Measurements from ENCODE around the gene NRSN1.

Gene NRSN1

GRCh38 chr6:24125980-24126379, at the start of gene NRSN1:
TSS of gene NRSN1 (plus strand) at chr6:24126215. CDS start at chr6:24134328, 8,113 bp downstream.
- no peaks in the 10 kb centered on the region for H3K36me3 ChIP-seq (ENCODE audit: control insufficient read depth in 5 of 5, insufficient read depth in 5 of 5, low read length in 5 of 5)
- H3K9ac ChIP-seq (ENCODE audit: low read length in 5 of 5) = no peak within 1 kb of the TSS
- peaks cover 0 to 3% (median 0%) of the 10 kb centered on the region in 5 donors for H3K4me1 ChIP-seq (ENCODE audit: control insufficient read depth in 5 of 5, insufficient read depth in 5 of 5, low read length in 5 of 5)
- H3K4me3 ChIP-seq (ENCODE audit: low read depth in 1 of 5, low read length in 5 of 5) = no peak within 1 kb of the TSS
- no peak within 1 kb of the TSS for H3K27ac ChIP-seq (ENCODE audit: low read depth, low read length)
- no peaks in the 10 kb centered on the region for H3K9me3 ChIP-seq (ENCODE audit: control insufficient read depth in 5 of 5, low read length in 5 of 5)
- peaks cover 0 to 11% (median 0%) of the 10 kb centered on the region in 5 donors for H3K27me3 ChIP-seq (ENCODE audit: control insufficient read depth in 5 of 5, insufficient read depth in 4 of 5, low read length in 5 of 5)

DNA sequence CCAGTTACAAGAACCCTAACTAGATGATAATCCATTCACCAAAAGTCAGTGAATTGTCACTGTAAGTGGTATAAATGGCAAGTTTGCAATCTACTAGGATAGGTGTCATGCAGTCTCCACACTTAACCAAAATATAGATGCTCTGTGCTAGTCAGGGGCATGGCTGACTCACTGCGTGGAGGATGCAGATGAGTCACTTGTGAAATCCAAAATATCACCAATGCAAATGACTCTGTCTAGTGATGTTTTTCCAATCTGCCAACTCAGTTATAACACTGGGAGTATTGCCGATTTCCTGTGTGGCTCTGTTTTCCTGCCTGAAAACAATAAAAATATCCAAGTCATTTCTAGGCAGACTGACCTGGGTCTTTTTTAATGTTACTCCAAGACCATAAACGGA, 47.8 kb upstream of the NRSN1 start:
- no peak overlapping the region for H3K4me3 ChIP-seq (ENCODE audit: low read depth in 1 of 5, low read length in 5 of 5)
- no peaks in the 10 kb centered on the region for H3K36me3 ChIP-seq (ENCODE audit: control insufficient read depth in 5 of 5, insufficient read depth in 5 of 5, low read length in 5 of 5)
- no peak overlapping the region for H3K9ac ChIP-seq (ENCODE audit: low read length in 5 of 5)
- no peak overlapping the region for H3K27ac ChIP-seq (ENCODE audit: low read depth, low read length)
- H3K4me1 ChIP-seq (ENCODE audit: control insufficient read depth in 5 of 5, insufficient read depth in 5 of 5, low read length in 5 of 5) = no peaks in the 10 kb centered on the region
- no peaks in the 10 kb centered on the region for H3K27me3 ChIP-seq (ENCODE audit: control insufficient read depth in 5 of 5, insufficient read depth in 4 of 5, low read length in 5 of 5)
- H3K9me3 ChIP-seq (ENCODE audit: control insufficient read depth in 5 of 5, low read length in 5 of 5) = peaks cover 0 to 3% (median 0%) of the 10 kb centered on the region in 5 donors

DNA sequence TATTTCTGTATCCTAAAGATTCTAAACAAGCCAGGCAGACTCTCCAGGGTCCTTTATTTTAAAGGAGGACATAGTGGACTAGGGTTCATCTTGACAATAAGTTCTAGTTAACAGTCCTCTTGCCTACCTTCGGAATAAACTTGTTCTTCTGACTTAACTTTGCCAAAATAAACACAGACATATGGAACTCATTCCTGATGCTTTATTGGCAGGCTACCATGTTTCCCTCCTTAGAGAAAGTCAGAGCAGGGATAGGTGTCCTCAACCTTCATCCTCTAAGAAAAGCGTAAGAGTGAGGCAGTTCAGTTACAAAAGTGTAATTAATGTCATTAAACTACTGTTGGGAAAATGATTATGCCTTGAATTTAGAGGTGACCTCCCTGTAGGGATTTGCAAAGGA, 46.9 kb upstream of the NRSN1 start:
- H3K4me3 ChIP-seq (ENCODE audit: low read depth in 1 of 5, low read length in 5 of 5) = no peak overlapping the region
- H3K9me3 ChIP-seq (ENCODE audit: control insufficient read depth in 5 of 5, low read length in 5 of 5) = peaks cover 0 to 3% (median 0%) of the 10 kb centered on the region in 5 donors
- H3K9ac ChIP-seq (ENCODE audit: low read length in 5 of 5) = no peak overlapping the region
- H3K27ac ChIP-seq (ENCODE audit: low read depth, low read length) = no peak overlapping the region
- no peaks in the 10 kb centered on the region for H3K4me1 ChIP-seq (ENCODE audit: control insufficient read depth in 5 of 5, insufficient read depth in 5 of 5, low read length in 5 of 5)
- no peaks in the 10 kb centered on the region for H3K36me3 ChIP-seq (ENCODE audit: control insufficient read depth in 5 of 5, insufficient read depth in 5 of 5, low read length in 5 of 5)
- no peaks in the 10 kb centered on the region for H3K27me3 ChIP-seq (ENCODE audit: control insufficient read depth in 5 of 5, insufficient read depth in 4 of 5, low read length in 5 of 5)

DNA sequence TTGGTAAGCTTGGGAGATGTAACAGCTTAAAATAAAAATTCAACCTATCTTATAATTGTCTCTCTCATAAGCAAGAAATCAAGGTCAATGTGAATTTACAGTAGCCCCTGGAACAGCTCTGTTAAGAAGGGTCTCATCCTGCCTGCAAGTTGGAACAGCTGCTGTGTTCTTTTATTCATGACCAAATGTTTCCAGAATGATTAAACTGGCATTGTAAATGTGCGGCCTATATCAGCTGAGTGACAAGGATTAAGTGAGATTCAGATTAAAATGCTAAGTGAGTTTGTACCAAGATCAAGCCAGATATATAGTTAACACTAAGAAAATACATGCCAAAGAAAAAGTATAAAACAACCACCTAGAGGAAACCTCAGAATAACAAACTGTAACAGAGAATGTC, 45.3 kb upstream of the NRSN1 start:
- no peak overlapping the region for H3K4me3 ChIP-seq (ENCODE audit: low read depth in 1 of 5, low read length in 5 of 5)
- no peaks in the 10 kb centered on the region for H3K27me3 ChIP-seq (ENCODE audit: control insufficient read depth in 5 of 5, insufficient read depth in 4 of 5, low read length in 5 of 5)
- H3K9ac ChIP-seq (ENCODE audit: low read length in 5 of 5) = no peak overlapping the region
- peaks cover 0 to 3% (median 0%) of the 10 kb centered on the region in 5 donors for H3K9me3 ChIP-seq (ENCODE audit: control insufficient read depth in 5 of 5, low read length in 5 of 5)
- no peaks in the 10 kb centered on the region for H3K36me3 ChIP-seq (ENCODE audit: control insufficient read depth in 5 of 5, insufficient read depth in 5 of 5, low read length in 5 of 5)
- no peak overlapping the region for H3K27ac ChIP-seq (ENCODE audit: low read depth, low read length)
- no peaks in the 10 kb centered on the region for H3K4me1 ChIP-seq (ENCODE audit: control insufficient read depth in 5 of 5, insufficient read depth in 5 of 5, low read length in 5 of 5)

GRCh38 chr6:24089736-24090135, 36.3 kb upstream of the NRSN1 start:
- H3K27me3 ChIP-seq (ENCODE audit: control insufficient read depth in 5 of 5, insufficient read depth in 4 of 5, low read length in 5 of 5) = no peaks in the 10 kb centered on the region
- H3K9ac ChIP-seq (ENCODE audit: low read length in 5 of 5) = no peak overlapping the region
- H3K9me3 ChIP-seq (ENCODE audit: control insufficient read depth in 5 of 5, low read length in 5 of 5) = no peaks in the 10 kb centered on the region
- H3K27ac ChIP-seq (ENCODE audit: low read depth, low read length) = no peak overlapping the region
- no peaks in the 10 kb centered on the region for H3K4me1 ChIP-seq (ENCODE audit: control insufficient read depth in 5 of 5, insufficient read depth in 5 of 5, low read length in 5 of 5)
- no peak overlapping the region for H3K4me3 ChIP-seq (ENCODE audit: low read depth in 1 of 5, low read length in 5 of 5)
- no peaks in the 10 kb centered on the region for H3K36me3 ChIP-seq (ENCODE audit: control insufficient read depth in 5 of 5, insufficient read depth in 5 of 5, low read length in 5 of 5)

DNA sequence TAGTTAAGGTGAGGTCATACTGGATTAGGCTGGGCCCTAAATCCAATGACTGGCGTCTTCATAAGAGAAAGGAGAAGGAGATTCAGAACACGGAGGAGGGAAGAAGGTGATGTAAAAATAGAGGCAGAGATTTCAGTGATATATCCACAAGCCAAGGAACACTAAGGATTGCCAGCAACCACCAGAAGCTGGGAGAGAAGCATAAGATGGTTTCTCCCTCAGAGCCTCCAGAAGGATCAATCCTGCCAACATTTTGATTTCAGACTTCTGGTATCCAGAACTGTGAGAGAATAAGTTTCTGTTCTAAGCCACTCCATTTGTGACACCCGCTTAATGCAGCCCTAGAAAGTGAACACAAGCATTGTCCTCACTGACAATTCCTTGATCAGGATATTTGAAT, 33.6 kb upstream of the NRSN1 start:
- H3K4me3 ChIP-seq (ENCODE audit: low read depth in 1 of 5, low read length in 5 of 5) = no peak overlapping the region
- H3K9ac ChIP-seq (ENCODE audit: low read length in 5 of 5) = no peak overlapping the region
- no peaks in the 10 kb centered on the region for H3K27me3 ChIP-seq (ENCODE audit: control insufficient read depth in 5 of 5, insufficient read depth in 4 of 5, low read length in 5 of 5)
- no peak overlapping the region for H3K27ac ChIP-seq (ENCODE audit: low read depth, low read length)
- H3K9me3 ChIP-seq (ENCODE audit: control insufficient read depth in 5 of 5, low read length in 5 of 5) = no peaks in the 10 kb centered on the region
- no peaks in the 10 kb centered on the region for H3K4me1 ChIP-seq (ENCODE audit: control insufficient read depth in 5 of 5, insufficient read depth in 5 of 5, low read length in 5 of 5)
- no peaks in the 10 kb centered on the region for H3K36me3 ChIP-seq (ENCODE audit: control insufficient read depth in 5 of 5, insufficient read depth in 5 of 5, low read length in 5 of 5)

- H3K36me3 ChIP-seq (ENCODE audit: control insufficient read depth in 5 of 5, insufficient read depth in 5 of 5, low read length in 5 of 5) = no peaks in the 10 kb centered on the region
- no peak overlapping the region for H3K4me3 ChIP-seq (ENCODE audit: low read depth in 1 of 5, low read length in 5 of 5)
- H3K27me3 ChIP-seq (ENCODE audit: control insufficient read depth in 5 of 5, insufficient read depth in 4 of 5, low read length in 5 of 5) = no peaks in the 10 kb centered on the region
- H3K9me3 ChIP-seq (ENCODE audit: control insufficient read depth in 5 of 5, low read length in 5 of 5) = no peaks in the 10 kb centered on the region
- H3K9ac ChIP-seq (ENCODE audit: low read length in 5 of 5) = no peak overlapping the region
- no peaks in the 10 kb centered on the region for H3K4me1 ChIP-seq (ENCODE audit: control insufficient read depth in 5 of 5, insufficient read depth in 5 of 5, low read length in 5 of 5)
- no peak overlapping the region for H3K27ac ChIP-seq (ENCODE audit: low read depth, low read length)
These were observed 32.6 kb upstream of the NRSN1 start for GRCh38 chr6:24093381-24093780.

DNA sequence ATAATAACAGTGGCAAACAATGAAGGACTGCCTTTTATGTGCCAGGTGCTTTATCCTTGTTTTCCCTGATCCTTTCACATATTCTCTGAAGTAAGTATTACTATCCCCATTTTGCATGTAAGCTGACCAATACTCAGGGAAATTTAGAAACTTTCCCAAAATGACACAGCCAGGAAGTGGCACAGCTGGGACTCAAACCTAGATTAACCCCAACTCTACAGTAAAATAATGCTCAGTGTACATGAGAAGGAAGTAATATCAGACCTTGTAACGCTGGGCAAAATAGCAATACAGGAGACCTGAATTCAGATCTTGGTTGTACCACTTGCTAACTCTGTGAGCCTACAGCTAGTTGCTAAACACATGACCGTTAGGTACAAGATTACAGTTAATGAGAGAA, 26.8 kb upstream of the NRSN1 start:
- Histone ChIP-seq H3K9ac (ENCODE audit: low read length in 5 of 5) (no peak overlapping the region), H3K9me3 (ENCODE audit: control insufficient read depth in 5 of 5, low read length in 5 of 5) (no peaks in the 10 kb centered on the region), H3K36me3 (ENCODE audit: control insufficient read depth in 5 of 5, insufficient read depth in 5 of 5, low read length in 5 of 5) (no peaks in the 10 kb centered on the region), H3K4me3 (ENCODE audit: low read depth in 1 of 5, low read length in 5 of 5) (no peak overlapping the region), H3K27me3 (ENCODE audit: control insufficient read depth in 5 of 5, insufficient read depth in 4 of 5, low read length in 5 of 5) (no peaks in the 10 kb centered on the region), H3K4me1 (ENCODE audit: control insufficient read depth in 5 of 5, insufficient read depth in 5 of 5, low read length in 5 of 5) (no peaks in the 10 kb centered on the region), H3K27ac (ENCODE audit: low read depth, low read length) (no peak overlapping the region)

- Histone ChIP-seq H3K9ac (ENCODE audit: low read length in 5 of 5) (no peak overlapping the region), H3K4me1 (ENCODE audit: control insufficient read depth in 5 of 5, insufficient read depth in 5 of 5, low read length in 5 of 5) (peaks cover 0 to 6% (median under 1%) of the 10 kb centered on the region in 5 donors), H3K9me3 (ENCODE audit: control insufficient read depth in 5 of 5, low read length in 5 of 5) (no peaks in the 10 kb centered on the region), H3K36me3 (ENCODE audit: control insufficient read depth in 5 of 5, insufficient read depth in 5 of 5, low read length in 5 of 5) (no peaks in the 10 kb centered on the region), H3K4me3 (ENCODE audit: low read depth in 1 of 5, low read length in 5 of 5) (no peak overlapping the region), H3K27ac (ENCODE audit: low read depth, low read length) (no peak overlapping the region), H3K27me3 (ENCODE audit: control insufficient read depth in 5 of 5, insufficient read depth in 4 of 5, low read length in 5 of 5) (no peaks in the 10 kb centered on the region)
These were observed 25.8 kb upstream of the NRSN1 start for GRCh38 chr6:24100024-24100769.

- Histone ChIP-seq H3K9ac (ENCODE audit: low read length in 5 of 5) (no peak overlapping the region), H3K9me3 (ENCODE audit: control insufficient read depth in 5 of 5, low read length in 5 of 5) (no peaks in the 10 kb centered on the region), H3K27me3 (ENCODE audit: control insufficient read depth in 5 of 5, insufficient read depth in 4 of 5, low read length in 5 of 5) (no peaks in the 10 kb centered on the region), H3K4me1 (ENCODE audit: control insufficient read depth in 5 of 5, insufficient read depth in 5 of 5, low read length in 5 of 5) (peaks cover 0 to 10% (median 6%) of the 10 kb centered on the region in 5 donors), H3K27ac (ENCODE audit: low read depth, low read length) (no peak overlapping the region), H3K36me3 (ENCODE audit: control insufficient read depth in 5 of 5, insufficient read depth in 5 of 5, low read length in 5 of 5) (no peaks in the 10 kb centered on the region), H3K4me3 (ENCODE audit: low read depth in 1 of 5, low read length in 5 of 5) (no peak overlapping the region)
These were observed 25.3 kb upstream of the NRSN1 start for GRCh38 chr6:24100770-24101155.

Data from subcutaneous abdominal adipose tissue (tissue), 5 donors.